H1 (cell line): ENCODE data around the gene DCUN1D3.

Experiments used
- JUN ChIP-seq: IDR thresholded peaks from 2 replicates; pipeline ENCODE4 v1.6.1; 2011; ENCODE audit warnings: low read depth, mild to moderate bottlenecking, improper control_type of control experiment, low read length
- POLR2A ChIP-seq, 2 experiments: IDR thresholded peaks; 1 replicate in 1 of 2; 2 replicates in 1 of 2; pipeline ENCODE4 v1.6.1; 2011; ENCODE audit warnings: low read depth in 2 of 2, low read length in 2 of 2, mild to moderate bottlenecking in 2 of 2; ENCODE audit errors: control extremely low read depth in 1 of 2
- RAD21 ChIP-seq, 2 experiments: IDR thresholded peaks in 1 of 2; conservative IDR thresholded peaks in 1 of 2; 2 replicates each; pipeline ENCODE4 v1.6.1; 2011; ENCODE audit warnings: low read depth in 2 of 2, low read length in 2 of 2, improper control_type of control experiment in 1 of 2, inconsistent platforms in 1 of 2, mild to moderate bottlenecking in 1 of 2, moderate library complexity in 1 of 2
- RBBP5 ChIP-seq: IDR thresholded peaks from 2 replicates; pipeline ENCODE4 v1.7.1; 2012; ENCODE audit warnings: low read depth, mild to moderate bottlenecking, inconsistent platforms, low read length, moderate library complexity, borderline replicate concordance
- SIX5 ChIP-seq: IDR thresholded peaks from 2 replicates; pipeline ENCODE4 v1.6.1; 2011; ENCODE audit warnings: mild to moderate bottlenecking, low read depth, low read length
- TF ChIP-seq, protein P1 (sequence below), 3 experiments: IDR thresholded peaks; 1 replicate in 2 of 3; 2 replicates in 1 of 3; pipeline versions ENCODE4 v1.5.1 to v1.6.1; 2011; ENCODE audit warnings: low read length in 3 of 3, mild to moderate bottlenecking in 3 of 3, inconsistent platforms in 2 of 3, low read depth in 1 of 3, moderate library complexity in 1 of 3; ENCODE audit not compliant: insufficient read depth in 1 of 3; ENCODE audit errors: control extremely low read depth in 1 of 3

DNA sequence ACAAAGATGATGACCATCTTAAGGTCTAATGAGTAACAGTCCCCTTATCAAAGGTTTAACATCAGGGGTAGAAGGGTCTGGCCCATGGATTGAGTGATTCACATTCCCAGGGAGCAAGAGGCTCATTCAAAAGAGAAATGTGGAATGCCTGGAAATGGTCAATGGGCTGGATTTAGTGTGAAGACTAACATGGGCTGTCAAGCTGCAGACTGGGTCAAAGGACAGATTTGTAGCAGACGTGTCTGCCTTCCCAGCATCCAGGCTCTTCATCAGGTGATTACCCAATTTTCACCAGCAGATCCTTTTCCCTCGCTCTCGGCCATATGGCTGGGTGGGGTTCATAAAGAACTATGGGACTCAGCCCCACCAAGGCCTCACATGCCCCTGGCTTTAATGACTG, 26.8 kb downstream of the DCUN1D3 start:
- TF ChIP-seq, protein P1, sequence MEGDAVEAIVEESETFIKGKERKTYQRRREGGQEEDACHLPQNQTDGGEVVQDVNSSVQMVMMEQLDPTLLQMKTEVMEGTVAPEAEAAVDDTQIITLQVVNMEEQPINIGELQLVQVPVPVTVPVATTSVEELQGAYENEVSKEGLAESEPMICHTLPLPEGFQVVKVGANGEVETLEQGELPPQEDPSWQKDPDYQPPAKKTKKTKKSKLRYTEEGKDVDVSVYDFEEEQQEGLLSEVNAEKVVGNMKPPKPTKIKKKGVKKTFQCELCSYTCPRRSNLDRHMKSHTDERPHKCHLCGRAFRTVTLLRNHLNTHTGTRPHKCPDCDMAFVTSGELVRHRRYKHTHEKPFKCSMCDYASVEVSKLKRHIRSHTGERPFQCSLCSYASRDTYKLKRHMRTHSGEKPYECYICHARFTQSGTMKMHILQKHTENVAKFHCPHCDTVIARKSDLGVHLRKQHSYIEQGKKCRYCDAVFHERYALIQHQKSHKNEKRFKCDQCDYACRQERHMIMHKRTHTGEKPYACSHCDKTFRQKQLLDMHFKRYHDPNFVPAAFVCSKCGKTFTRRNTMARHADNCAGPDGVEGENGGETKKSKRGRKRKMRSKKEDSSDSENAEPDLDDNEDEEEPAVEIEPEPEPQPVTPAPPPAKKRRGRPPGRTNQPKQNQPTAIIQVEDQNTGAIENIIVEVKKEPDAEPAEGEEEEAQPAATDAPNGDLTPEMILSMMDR (IDR thresholded peaks at IDR 0.05; ENCODE audit: control extremely low read depth in 1 of 3, insufficient read depth in 1 of 3, low read depth in 1 of 3, low read length in 3 of 3), result no peak
- TF ChIP-seq SIX5, result no peak
- no peak for TF ChIP-seq RAD21 (IDR thresholded peaks at IDR 0.05 in 1 of 2, conservative IDR thresholded peaks at IDR 0.05 in 1 of 2; ENCODE audit: low read depth in 2 of 2, low read length in 2 of 2)
- TF ChIP-seq JUN, result no peak
- no peak for TF ChIP-seq RBBP5
- no peak for TF ChIP-seq POLR2A (IDR thresholded peaks at IDR 0.05; ENCODE audit: control extremely low read depth in 1 of 2, low read depth in 2 of 2, low read length in 2 of 2)
